Pancreas (tissue), 10 donors: ENCODE results near the gene PHLDB3. TPM values are rescaled to one million over a fixed set of nuclear protein-coding genes. Genes with fewer than 3 reads are reported as not detected.
A peak's percentile ranks its signal among the peaks of the same experiment; 100 is the strongest.
"Not testable (repeated sequence)": the region's sequence is repeated elsewhere in the genome, so short reads cannot be mapped to it uniquely, and the experiment has no call there.

ENCODE experiments used
- ATAC-seq, 4 donors: fragments of 200-7000 bp; cut with Tn5 transposase; one replicate each; pipeline versions ENCODE4 v1.8.0 to v1.9.1; 2020; ENCODE audit warnings: mild to moderate bottlenecking in 4 of 4, moderate library complexity in 4 of 4
- DNase-seq, 6 donors: peaks; one replicate each; pipeline ENCODE4 v3.0.0-alpha.2; 2020
- FAIRE-seq: peaks from 2 replicates; lab custom pipeline; 2012; peaks lifted over from hg19 to GRCh38; lab: Jason Lieb, UNC
- H3K27ac ChIP-seq, 4 donors: fragments of 200-600 bp; sonication (generic); 1 replicate in 3 of 4; 2 replicates in 1 of 4; pipeline versions ENCODE4 v1.5.0 to v1.8.0; 2020
- H3K27me3 ChIP-seq, 4 donors: fragments of 200-600 bp; one replicate each; pipeline ENCODE4 v1.8.0; 2021
- H3K36me3 ChIP-seq, 3 donors: fragments of 200-600 bp; sonication (generic) in 1 of 3; one replicate each; pipeline versions ENCODE4 v1.5.0 to v1.8.0; 2020 to 2021
- H3K4me1 ChIP-seq, 3 donors: fragments of 200-600 bp; one replicate each; pipeline ENCODE4 v1.8.0; 2021
- H3K4me3 ChIP-seq, 4 donors: fragments of 200-600 bp; sonication (generic) in 2 of 4; one replicate each; pipeline versions ENCODE4 v1.5.0 to v1.8.0; 2020 to 2021
- H3K9me3 ChIP-seq, 4 donors: fragments of 200-600 bp; one replicate each; pipeline ENCODE4 v1.8.0; 2021
- WGBS, 2 donors: extraction: QIAGEN DNeasy Blood & Tissue Kit; methylation state at CpG; one replicate each; pipeline ENCODE4 v1.1.7; 2013; 5-methylcytosine and 5-hydroxymethylcytosine counted together
- intact Hi-C, 3 donors: fragments of 100-400 bp; cut with DNase I; formaldehyde crosslinking; loops; one replicate each; pipeline versions ENCODE4 v1.11.1 to v1.14.2; 2022
- polyA plus RNA-seq, 2 donors: library from polyadenylated mRNA; stranded (reverse); fragments of 200-250 nt; gene quantifications; one replicate each; pipeline ENCODE4 v1.2.3, GENCODE V29; 2013
- total RNA-seq, 6 donors: library from RNA; stranded (reverse); fragmentation: NEBNext Ultra II Directional in 4 of 6; extraction: Animal tissue kit (Norgen Biotek cat#: 25700) in 4 of 6; gene quantifications; one replicate each; pipeline versions ENCODE4 v1.2.1 to v1.2.4, GENCODE V29; 2021 to 2023
- TF ChIP-seq, protein P1 (sequence below), 4 donors: fragments of 200-600 bp; sonication (generic) in 3 of 4; IDR thresholded peaks; one replicate each; pipeline versions ENCODE4 v1.5.0 to v1.8.0; 2021; ENCODE audit warnings: antibody characterized with exemption in 4 of 4
- donor health status: healthy with polysubstance abuse.
- donor health status: DM: no; HTN: no; CAD: no; lungs with moderate emphysema.
- donor health status: DM: no; HTN: no; CAD: no.
- donor health status: control.
- donor health status: control.
- donor health status: Bipolar disorder and iron deficiency.
- donor health status: DM: yes; HTN: yes; CAD: no.
- donor health status: DM: no; HTN: no; CAD: no.
- donor health status: DM: no; HTN: no; CAD: no.
- donor health status: DM: yes; HTN: yes; CAD: no.

Gene PHLDB3
- total and polyA plus RNA-seq, 8 donors: 7.2 to 33.7 (median 10.7) TPM

DNA sequence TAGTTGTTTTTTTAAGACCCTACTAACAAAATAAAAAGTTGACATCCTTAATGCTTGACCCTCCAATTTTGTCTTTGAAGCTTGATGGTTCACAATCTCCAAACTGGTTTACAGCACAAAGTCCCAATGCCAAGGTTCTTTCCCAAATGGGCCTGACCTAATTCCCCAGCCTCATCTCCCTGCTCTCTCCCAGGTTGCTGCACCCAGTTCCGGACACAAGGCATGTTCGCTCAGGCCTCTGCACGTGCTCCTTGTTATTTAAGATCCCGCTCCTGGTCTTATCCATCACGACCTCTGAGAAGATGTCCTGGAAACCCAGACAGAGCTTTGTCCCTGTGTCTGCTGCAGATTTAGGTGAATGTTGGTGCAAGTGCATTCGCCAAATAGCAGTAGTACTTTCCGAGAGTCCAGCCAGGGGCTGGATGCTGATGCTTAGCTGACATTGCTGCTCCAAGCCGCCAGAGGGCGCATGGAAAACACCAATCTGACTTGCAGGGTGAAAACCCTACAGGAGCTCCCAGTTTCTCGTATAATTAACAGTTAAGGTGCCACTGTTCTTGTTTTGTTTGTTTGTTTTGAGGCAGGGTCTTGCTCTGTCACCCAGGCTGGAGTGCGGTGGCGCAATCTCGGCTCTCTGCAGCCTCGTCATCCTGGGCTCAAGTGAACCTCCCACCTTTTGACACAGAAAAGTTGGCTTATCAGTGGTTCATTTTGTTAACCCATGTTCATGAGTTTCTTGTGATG lies 57.6 kb downstream of the PHLDB3 start:
- TF ChIP-seq, protein P1, sequence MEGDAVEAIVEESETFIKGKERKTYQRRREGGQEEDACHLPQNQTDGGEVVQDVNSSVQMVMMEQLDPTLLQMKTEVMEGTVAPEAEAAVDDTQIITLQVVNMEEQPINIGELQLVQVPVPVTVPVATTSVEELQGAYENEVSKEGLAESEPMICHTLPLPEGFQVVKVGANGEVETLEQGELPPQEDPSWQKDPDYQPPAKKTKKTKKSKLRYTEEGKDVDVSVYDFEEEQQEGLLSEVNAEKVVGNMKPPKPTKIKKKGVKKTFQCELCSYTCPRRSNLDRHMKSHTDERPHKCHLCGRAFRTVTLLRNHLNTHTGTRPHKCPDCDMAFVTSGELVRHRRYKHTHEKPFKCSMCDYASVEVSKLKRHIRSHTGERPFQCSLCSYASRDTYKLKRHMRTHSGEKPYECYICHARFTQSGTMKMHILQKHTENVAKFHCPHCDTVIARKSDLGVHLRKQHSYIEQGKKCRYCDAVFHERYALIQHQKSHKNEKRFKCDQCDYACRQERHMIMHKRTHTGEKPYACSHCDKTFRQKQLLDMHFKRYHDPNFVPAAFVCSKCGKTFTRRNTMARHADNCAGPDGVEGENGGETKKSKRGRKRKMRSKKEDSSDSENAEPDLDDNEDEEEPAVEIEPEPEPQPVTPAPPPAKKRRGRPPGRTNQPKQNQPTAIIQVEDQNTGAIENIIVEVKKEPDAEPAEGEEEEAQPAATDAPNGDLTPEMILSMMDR (IDR thresholded peaks at IDR 0.05): peak; percentile 87 to 96 (median 92)
- WGBS, 2 donors: 23 to 24% methylated on average over 14 of the region's 14 CpGs

DNA sequence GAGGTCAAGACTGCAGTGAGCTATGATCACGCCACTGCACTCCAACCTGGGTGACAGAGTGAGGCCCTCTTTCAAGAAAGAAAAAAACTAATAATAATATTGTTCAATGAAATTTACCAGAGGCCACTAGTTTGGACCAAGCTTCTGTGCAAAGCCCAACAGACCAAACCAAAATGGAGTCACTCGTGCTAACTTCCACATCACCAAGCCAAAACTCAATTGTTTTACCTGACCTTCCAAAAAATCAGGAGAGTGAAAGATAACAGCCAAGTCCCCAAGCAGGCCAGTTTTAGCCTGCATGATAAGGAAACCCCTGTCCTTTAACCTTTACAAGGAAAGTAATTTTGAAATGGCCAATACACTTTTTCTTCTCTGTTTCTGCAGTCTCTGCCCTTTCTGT lies 59.1 kb downstream of the PHLDB3 start:
- H3K9me3 ChIP-seq: no peaks in the 10 kb centered on the region

More for the DNA sequence above, 57.6 kb downstream of the PHLDB3 start:
- FAIRE-seq (no peak), ATAC-seq (peak; percentile 90 to 98 (median 95)), DNase-seq (peak; percentile 55 to 90 (median 80))
- no peak overlapping the region for H3K27ac ChIP-seq
- H3K9me3 ChIP-seq: no peaks in the 10 kb centered on the region
- intact Hi-C loops: loop anchor here (5.0 to 10.0 kb wide), 3 partner anchors 70 to 208 kb away; no protein-coding TSS in a partner anchor
- H3K27me3 ChIP-seq: no peaks in the 10 kb centered on the region
- H3K4me3 ChIP-seq: no peak overlapping the region
- no peaks in the 10 kb centered on the region for H3K36me3 ChIP-seq
- H3K4me1 ChIP-seq: no peaks in the 10 kb centered on the region

DNA sequence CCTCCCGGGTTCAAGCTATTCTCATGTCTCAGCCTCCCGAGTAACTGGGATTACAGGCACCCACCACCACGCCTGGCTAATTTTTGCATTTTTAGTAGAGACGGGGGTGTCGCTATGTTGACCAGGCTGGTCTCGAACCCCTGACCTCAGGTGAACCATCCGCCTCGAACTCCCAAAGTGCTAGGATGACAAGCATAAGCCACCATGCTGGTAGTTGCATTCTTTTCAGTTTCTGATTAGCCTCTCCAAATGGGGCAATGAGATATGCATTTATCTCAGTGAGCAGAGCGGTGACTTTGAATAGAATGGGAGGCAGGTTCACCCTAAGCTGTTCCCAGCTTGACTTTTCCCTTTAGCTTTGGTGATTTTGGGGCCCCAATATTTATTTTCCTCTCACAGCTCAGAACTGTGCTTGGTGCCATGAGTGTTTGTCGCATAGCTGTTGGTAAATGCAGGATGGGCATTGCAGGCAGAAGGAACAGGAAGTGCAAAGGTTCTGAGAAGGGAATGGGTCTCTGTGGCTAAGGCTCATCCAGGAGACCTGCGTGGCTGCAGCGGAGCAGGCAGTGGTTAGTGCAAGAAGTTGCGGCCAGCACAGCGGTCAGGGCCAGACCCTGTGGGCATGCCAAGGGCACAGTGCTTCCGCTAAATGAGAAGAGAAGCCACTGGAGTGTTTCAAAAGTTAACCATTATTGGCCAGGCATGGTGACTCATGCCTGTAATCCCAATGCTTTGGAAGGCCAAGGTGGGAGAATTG lies 59.8 kb downstream of the PHLDB3 start:
- DNase-seq: no peak

More for the DNA sequence above, 59.1 kb downstream of the PHLDB3 start:
- H3K4me1 ChIP-seq: no peaks in the 10 kb centered on the region
- ATAC-seq (no peak), FAIRE-seq (no peak), DNase-seq (no peak)
- intact Hi-C loops: loop anchor here (5.0 to 10.0 kb wide), 3 partner anchors 72 to 209 kb away; no protein-coding TSS in a partner anchor
- TF ChIP-seq, protein P1 (IDR thresholded peaks at IDR 0.05): no peak
- no peaks in the 10 kb centered on the region for H3K36me3 ChIP-seq
- no peak overlapping the region for H3K4me3 ChIP-seq
- H3K27ac ChIP-seq: no peak overlapping the region
- no peaks in the 10 kb centered on the region for H3K27me3 ChIP-seq
- WGBS, 2 donors: 72 to 91% methylated on average over 2 of the region's 2 CpGs

DNA sequence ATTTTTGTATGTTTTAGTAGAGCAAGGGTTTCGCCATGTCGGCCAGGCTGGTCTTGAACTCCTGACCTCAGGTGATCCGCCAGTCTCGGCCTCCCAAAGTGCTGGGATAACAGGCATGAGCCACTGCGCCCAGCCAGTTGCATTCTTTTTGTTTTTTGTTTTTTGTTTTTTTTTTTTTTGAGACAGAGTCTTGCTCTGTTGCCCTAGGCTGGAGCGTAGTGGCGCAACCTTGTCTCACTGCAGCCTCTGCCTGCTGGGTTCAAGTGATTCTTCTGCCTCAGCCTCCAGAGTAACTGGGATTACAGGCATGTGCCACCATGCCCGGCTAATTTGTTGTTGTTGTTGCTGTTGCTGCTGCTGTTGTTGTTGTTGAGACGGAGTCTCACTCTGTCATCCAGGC lies 60.5 kb downstream of the PHLDB3 start:
- H3K27me3 ChIP-seq, H3K9me3 ChIP-seq, DNase-seq, FAIRE-seq, ATAC-seq, H3K4me3 ChIP-seq, H3K4me1 ChIP-seq, H3K36me3 ChIP-seq, H3K27ac ChIP-seq: not testable (repeated sequence)
- intact Hi-C loops: loop anchor here in 1 of 3 donors (10.0 kb wide), 1 partner anchor 211 kb away; no protein-coding TSS in a partner anchor
- 77 to 89% methylated on average over 9 of the region's 9 CpGs for WGBS, 2 donors

More for the DNA sequence above, 59.8 kb downstream of the PHLDB3 start:
- no peaks in the 10 kb centered on the region for H3K9me3 ChIP-seq
- H3K27me3 ChIP-seq: no peaks in the 10 kb centered on the region
- 73 to 79% methylated on average over 15 of the region's 15 CpGs for WGBS, 2 donors
- H3K36me3 ChIP-seq: no peaks in the 10 kb centered on the region
- no peaks in the 10 kb centered on the region for H3K4me1 ChIP-seq
- no peak for ATAC-seq
- TF ChIP-seq, protein P1 (IDR thresholded peaks at IDR 0.05): no peak
- intact Hi-C loops: loop anchor here (5.0 to 10.0 kb wide), 3 partner anchors 73 to 210 kb away; no protein-coding TSS in a partner anchor
- no peak overlapping the region for H3K4me3 ChIP-seq
- no peak overlapping the region for H3K27ac ChIP-seq
- FAIRE-seq: no peak

DNA sequence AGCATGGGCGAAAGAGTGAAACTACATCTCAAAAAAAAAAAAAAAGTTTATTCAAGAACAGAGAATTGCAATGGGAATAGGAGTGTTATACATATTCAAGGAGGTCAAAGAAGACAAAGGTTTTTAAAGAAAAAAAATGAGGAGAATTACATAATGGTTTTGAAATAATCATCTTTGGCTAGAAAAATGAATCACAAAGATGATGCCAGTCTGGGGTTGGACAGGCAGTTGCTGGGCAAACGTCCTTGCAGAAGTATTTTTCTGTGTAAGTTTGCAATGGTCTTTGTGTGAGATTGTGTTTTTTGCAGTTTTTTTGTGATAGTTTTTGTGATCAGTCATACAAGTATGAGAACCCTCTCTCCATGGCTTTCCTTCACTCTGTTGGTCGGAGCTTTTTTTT lies 62.8 kb downstream of the PHLDB3 start:
- DNase-seq (no peak), ATAC-seq (no peak), FAIRE-seq (no peak)
- Histone ChIP-seq H3K4me3 (no peak overlapping the region), H3K27ac (no peak overlapping the region), H3K9me3 (no peaks in the 10 kb centered on the region), H3K36me3 (no peaks in the 10 kb centered on the region), H3K4me1 (no peaks in the 10 kb centered on the region), H3K27me3 (no peaks in the 10 kb centered on the region)
- intact Hi-C loops: loop anchor here in 1 of 3 donors (10.0 kb wide), 1 partner anchor 213 kb away; no protein-coding TSS in a partner anchor
- TF ChIP-seq, protein P1 (IDR thresholded peaks at IDR 0.05): no peak
- 59 to 65% methylated on average over 3 of the region's 3 CpGs for WGBS, 2 donors
